HL-60 (cell line): Measurements from ENCODE around the gene CDC7.

ENCODE experiments used
- CTCF ChIP-seq: IDR thresholded peaks from one replicate; pipeline ENCODE4 v1.5.1; 2011; ENCODE audit warnings: low read length, control low read depth, inconsistent platforms; ENCODE audit not compliant: insufficient read depth
- POLR2AphosphoS5 ChIP-seq: IDR thresholded peaks from 2 replicates; pipeline ENCODE4 v1.6.1; 2012; ENCODE audit warnings: low read depth
- REST ChIP-seq: IDR thresholded peaks from 2 replicates; pipeline ENCODE4 v1.6.1; 2012; ENCODE audit warnings: low read depth; ENCODE audit not compliant: insufficient replicate concordance

GRCh38 chr1:91553177-91553591, 52.5 kb downstream of the CDC7 start:
- TF ChIP-seq CTCF (no peak), POLR2AphosphoS5 (no peak), REST (no peak)
